T follicular helper cell (primary cell): Measurements from ENCODE around the gene MMP17.

Experiments used
- DNase-seq: peaks from one replicate; pipeline ENCODE4 v3.0.0-alpha.2; 2020; ENCODE audit warnings: low read depth

MMP17 gene

DNA sequence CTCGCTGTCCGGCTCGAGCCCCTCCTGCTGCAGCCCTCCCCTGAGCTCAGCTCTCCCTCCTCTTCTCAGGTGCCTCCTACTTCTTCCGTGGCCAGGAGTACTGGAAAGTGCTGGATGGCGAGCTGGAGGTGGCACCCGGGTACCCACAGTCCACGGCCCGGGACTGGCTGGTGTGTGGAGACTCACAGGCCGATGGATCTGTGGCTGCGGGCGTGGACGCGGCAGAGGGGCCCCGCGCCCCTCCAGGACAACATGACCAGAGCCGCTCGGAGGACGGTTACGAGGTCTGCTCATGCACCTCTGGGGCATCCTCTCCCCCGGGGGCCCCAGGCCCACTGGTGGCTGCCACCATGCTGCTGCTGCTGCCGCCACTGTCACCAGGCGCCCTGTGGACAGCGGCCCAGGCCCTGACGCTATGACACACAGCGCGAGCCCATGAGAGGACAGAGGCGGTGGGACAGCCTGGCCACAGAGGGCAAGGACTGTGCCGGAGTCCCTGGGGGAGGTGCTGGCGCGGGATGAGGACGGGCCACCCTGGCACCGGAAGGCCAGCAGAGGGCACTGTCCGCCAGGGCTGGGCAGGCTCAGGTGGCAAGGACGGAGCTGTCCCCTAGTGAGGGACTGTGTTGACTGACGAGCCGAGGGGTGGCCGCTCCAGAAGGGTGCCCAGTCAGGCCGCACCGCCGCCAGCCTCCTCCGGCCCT lies 22.8 kb downstream of the MMP17 start:
- DNase-seq, result no peak

DNA sequence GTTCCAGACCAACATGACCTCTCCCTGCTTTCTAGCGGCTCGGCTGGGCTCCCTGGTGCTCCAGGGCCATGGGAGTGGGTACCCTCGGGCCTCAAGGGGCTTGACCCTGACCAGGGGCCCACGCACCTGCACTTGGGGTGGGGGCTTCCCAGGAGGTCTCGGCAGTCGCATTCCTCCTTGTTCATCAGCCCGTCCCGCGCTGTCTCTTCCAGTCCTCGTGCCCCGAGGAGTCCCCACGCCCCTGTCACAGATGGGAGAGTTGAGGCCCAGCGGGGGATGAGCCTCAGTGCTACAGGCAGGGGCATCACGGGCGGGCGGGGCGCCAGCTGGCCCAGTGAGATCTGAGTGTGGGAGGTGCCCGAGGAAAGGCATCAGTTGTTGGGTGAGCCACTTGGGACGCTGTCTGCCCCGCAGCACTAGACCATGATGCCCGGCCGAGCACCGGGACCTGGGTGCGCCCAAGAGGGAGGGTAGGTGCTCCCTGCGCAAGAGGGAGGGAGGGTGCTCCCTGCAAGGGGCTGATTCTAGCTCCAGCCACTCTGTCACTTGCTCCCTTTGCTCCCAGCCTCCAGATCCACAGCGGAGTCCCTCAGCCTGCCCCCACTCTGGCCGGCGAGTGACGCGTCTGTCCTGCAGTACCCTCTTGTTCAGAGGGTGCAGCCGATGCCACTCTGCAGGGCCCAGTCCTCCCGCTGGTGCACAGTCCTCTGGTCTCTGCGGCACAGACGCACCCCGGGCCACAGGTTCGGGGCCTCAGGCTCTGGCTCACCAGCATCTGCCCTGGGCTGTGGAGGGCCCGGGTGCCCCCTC lies 23.8 kb downstream of the MMP17 start:
- DNase-seq, result no peak

DNA sequence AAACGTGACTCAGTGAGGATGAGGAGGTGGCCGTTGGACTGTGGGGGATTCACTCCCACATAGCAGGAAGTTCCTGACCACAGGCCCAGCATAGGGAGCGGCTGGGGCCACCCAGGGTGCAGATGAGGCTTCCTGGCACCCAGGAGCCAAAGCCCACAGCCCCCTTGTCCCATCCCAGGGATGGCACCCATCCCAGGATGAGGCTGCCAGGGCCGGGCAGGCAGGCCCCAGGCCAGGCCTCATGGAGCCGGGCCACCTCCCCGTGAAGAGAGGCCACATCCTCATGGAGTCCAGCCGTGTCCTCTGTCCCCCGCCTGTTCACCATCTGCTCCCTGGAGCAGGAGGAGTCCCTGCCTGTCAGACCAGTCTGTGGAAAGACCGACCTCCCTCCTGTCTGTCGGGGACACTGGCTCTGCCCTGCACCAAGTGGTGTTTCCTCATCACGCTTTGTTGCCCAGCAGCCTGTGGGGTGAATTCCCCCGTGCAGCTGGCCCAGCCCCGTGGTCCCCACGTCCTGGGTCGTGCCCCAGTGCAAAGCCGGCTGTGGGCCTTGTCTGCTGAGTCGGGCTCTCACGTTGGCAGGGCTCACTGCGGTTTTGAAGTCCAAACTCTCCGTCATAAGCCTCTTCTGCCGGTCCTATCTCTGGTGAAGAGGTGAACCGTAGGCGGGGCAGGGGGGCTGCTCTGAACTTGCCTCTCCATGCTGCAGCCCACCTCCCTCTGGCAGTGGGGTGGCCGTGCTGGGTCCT lies 24.5 kb downstream of the MMP17 start:
- DNase-seq, result no peak

DNA sequence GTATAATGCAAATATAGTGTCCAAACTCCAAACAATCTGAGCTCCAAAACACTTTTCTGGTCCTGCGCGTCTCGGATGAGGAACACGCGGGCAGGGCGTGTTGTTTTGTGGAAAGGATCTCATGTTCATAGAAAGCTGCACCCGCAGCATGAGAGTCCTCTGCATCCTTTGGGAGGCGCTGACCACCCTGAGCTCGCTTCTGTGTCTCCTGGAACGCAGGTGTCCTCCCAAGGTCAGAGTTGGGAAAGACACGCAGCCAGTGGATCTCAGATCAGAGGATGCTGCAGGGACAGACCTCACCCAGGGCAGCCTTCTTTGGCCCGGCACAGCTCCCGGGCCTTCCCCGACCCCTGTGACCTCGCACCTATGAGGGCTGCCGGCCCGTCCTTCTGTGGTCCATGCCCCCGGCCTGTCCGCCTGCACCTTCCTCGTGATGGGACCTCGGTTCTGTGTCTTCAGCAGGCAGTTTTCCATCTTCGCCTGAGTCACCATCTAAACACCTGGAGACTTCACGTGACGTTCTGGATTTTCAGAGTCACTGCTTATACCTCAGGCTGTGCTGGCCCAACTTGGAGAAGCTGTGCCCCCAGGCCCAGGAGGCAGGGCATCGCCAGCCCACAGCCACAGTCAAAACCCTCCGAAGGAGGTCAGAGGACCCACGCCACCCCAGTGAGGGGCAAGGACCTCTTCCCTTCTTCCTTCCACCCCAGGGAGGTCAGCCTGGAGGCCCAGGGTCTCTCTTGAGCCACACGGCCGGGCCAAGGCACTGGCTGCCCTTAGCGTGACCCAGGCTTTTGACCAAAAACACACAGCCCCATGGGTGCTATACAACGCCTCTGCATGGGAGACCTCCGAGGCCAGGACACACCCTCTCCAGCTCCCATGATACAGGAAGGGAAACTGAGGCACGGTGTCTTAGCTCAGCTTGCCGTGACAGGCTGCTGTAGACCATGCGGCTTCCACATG lies 25.9 kb downstream of the MMP17 start:
- DNase-seq, result no peak

DNA sequence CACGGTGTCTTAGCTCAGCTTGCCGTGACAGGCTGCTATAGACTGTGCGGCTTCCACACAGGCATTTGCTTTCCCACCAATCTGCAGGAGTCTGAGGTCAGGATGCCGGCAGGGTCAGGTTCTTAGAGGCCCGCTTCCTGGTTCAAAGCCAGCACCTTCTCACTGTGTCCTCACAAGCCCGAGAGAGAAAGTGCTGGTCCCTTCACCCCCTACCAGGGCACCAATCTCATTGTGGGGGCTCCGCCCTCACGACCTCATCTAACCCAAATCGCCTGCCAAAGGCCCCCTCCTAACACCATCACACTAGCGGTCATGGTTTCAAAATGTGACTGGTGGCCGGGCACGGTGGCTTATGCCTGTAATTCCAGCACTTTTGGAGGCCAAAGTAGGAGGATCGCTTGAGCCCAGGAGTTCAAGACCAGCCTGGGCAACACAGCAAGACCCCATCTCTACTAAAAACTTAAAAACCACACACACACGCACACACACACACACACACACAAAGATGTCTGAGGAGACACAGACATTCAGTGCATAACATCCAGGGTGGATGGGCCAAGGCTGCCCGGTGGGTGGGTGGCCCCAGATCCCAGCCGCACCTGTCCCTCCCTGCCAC lies 26.8 kb downstream of the MMP17 start:
- no peak for DNase-seq

DNA sequence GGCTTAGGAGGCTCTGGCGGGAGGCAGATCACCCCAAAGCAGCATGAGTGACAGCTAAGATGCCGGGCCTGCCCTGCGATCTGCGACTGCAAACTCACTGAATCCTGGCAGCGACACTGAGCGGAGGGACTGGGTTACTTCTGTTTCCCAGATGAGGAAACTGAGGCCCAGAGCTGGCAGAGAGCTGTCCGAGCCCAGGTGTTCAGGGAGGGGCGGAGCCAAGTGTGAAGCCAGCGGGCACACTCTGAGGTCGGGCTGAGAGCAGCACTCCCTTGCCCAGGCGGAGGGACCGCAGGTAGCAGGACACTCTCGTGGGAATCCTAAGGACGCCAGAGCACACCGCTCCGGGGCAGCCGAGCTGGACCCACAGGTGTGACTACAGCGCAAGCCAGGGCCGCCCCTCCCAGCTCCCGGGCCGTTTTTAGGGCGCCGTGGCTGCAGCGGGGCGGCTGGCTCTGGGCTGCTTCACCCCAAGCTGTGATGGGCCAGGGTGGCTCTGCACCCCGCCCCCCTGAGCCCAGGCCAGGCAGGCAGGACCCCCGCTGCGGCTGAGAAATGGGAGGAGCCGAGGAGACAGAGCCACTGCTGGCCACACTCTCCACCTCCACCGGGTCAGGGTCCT lies 27.4 kb downstream of the MMP17 start:
- no peak for DNase-seq

DNA sequence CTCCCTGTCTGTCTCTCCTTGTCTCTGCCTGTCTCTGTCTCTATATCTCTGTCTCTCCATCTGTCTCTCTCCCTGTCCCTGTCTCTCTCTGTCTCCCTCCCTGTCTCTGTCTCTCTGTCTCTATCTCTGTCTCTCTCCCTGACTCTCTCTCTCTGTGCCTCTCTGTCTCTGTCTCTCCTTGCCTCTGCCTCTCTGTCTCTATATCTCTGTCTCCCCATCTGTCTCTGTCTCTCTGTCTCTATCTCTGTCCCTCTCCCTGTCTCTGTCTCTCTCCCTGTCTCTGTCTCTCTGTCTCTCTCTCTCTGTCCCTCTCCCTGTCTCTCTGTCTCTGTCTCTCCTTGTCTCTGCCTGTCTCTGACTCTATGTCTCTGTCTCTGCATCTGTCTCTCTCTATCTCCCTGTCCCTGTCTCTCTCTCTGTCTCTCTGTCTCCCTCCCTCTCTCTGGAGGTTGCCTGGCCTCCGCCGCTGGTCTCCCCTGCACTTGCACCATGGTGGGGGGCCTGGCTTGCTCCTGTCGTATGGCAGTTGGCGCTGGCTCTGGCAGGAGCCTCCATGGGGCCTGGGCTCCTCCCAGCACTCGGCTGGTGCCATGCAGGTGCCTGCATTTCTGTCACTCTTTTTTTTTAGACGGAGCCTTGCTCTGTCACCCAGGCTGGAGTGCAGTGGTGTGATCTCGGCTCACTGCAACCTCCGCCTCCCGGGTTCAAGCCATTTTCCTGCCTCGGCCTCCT lies 28.3 kb downstream of the MMP17 start:
- no peak for DNase-seq

DNA sequence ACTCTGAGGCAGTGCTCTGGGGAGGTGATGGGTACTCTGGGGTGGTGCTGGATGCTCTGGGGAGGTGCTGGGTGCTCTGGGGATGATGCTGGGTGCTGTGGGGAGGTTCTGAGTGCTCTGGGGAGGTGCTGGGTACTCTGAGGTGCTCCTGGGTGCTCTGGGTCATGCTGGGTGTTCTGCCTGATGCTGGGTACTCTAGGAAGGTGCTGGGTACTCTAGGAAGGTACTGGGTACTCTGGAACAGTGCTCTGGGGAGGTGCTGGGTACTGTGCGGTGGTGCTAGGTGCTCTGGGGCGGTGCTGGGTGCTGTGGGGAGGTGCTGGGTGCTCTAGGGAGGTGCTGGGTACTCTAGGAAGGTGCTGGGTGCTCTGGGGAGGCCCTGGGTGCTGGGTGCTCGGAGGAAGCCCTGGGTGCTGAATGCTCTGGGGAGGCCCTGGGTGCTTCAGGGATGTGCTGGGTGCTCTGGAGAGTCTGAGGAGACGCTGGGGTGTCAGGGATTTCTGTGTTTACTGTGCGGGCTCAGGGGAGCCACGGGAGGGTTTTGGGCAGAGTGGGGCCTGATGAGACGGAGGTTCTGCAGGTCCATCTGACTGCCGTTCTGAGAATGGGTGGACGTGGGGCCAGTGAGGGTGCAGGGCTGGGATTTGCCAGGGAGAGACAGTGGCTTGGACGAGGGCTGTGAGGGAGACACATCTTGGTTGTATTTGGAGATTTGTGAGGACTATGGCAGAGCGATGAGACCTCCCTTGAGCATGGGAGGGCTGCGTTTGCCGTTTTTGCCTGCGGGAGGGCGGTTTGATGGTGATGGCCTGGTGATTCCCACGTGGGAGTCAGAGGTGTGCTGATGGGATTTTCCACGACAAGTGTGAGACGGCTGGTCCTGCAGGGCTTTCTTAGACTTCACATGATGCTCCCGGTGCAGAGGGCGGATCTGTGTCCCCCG lies 30.0 kb downstream of the MMP17 start:
- no peak for DNase-seq

DNA sequence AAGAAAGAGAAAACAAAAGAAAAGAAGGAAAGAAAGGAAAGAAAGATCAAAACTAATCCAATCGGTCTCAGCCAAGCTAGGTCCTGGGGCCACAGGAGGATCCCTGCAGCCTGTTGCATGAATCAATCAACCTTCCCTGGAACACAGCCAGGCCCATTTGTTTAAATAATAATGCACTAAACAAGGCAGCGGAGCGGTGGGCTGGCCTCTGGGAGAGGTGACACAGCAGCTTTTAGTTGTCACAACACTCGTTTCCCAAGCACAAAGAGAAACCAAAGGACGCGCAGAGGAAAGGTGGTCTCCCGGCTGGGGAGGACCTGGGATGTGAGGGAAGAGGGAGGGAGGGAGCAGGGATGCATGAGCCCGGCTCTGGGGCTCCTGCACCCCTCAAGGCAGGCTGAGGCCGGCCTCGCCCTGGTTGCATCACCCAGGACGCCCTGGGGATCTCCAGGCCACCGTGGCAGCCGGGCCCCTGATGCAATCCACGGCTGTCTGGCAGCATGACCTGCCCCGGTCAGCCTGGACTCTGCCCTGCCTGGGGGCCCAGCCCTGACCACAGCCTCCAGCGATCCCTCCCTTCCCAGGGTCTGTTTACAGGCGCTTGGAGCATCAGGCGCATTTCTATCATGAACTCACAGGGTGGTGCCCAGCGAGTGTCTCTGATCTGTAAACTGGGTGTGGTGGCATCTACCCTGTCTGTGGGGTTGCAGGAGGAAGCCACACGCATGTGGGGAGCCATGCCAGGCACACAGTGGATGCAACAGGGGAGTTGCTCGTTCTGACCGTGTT lies 32.5 kb downstream of the MMP17 start:
- no peak for DNase-seq

DNA sequence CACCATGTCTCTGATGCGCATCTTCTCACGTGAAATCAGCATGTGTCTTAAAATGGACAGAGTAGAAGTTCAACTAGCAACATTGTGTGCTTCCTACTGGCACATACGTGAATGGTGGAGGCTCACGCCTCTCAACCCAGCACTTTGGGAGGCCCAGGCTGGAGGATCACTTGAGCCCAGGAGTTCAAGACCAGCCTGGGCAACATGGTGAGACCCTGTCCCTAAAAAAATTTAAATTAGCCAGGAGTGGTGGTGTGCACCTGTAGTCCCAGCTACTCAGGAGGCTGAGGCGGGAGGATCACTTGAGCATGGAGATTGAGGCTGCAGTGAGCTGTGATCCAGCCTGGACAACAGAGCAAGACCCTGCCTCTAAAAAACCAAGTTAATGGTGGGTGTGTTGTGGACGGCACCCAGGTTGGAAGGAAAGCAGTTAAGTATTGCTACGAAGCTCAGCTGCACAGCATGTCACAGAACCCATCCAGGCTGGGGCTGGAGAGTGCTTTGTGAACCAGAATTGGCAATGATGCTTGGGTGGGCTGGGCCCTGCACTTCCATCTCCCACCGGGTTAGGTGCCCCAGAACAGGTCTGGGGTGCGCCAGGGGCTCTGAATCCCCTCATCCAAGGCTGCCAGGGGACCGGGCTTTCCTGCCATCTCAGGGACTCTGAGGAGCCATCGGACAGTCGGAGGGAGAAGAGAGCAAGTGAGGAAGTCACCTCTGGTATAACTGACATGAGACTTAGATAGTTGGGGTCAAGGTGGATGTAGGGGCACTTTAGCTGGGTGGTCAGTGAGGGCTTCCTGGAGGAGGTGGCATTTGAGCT lies 33.3 kb downstream of the MMP17 start:
- no peak for DNase-seq

DNA sequence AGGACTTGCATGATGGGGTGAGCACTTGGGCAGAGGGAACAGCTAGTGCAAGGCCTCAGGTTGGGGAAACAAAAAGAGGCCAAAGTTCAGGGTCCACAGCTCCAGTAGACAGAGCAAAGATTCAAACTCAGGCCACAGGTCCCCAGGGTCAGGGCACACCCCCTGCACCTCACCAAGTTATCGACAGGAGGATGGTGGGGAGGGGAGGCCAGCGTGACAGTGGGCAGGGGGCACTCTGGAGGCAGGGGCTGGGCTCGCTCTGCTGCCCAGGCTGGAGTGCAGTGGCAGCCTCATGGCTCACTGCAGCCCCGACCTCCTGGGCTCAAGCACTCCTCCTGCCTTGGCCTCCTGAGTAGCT lies 33.9 kb downstream of the MMP17 start:
- DNase-seq, result no peak

DNA sequence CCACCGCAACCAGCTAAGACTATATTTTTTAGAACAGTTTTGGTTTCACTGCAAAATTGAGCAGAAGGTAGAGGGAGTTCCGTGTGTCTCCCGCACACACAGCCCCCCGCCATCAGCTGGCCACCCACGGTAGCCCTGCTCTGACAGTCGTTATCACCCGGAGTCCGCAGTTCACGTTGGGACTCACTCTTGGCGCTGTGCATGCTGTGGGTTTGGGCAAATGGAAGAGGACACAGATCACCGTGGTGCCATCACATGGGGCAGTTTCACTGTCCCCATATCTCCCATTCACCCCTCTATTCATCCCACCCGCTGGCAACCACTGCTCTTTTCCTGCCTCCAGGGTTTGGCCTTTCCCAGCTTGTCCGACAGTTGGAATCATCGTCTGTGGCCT lies 34.4 kb downstream of the MMP17 start:
- no peak for DNase-seq

DNA sequence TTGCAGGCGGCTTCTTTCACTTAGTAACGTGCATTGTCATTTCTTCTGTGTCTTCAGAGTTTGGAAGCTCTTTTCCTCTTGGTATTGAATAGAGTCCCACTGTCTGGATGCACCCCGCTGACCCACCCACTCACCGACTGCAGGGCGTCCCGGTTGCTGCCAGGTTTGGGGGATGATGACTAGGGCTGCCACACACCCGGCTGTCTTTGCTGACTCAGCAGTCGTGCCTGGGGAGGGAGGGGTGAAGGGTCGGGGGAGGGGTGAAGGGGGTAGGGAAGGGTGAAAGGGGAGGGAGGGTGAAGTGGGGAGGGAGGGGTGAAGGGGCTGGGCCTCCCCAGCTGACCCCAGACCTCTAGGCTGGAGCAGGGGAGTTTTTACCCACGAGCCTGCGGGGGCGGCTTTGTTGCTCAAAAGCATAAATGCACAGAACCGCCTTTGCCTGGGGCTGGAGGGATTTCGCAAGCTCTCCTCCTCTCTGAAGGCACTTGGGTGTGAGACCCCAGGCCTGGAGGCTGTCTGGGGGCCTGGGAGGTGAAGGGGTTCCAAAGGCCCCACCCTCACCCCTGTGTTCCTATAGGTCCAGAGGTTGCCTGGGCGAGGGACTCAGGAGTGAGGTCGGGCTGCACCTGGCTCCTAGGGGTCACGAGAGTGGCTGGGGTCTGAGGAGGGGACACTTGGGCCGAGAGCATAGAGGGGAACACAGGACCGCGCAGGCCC lies 35.0 kb downstream of the MMP17 start:
- no peak for DNase-seq

DNA sequence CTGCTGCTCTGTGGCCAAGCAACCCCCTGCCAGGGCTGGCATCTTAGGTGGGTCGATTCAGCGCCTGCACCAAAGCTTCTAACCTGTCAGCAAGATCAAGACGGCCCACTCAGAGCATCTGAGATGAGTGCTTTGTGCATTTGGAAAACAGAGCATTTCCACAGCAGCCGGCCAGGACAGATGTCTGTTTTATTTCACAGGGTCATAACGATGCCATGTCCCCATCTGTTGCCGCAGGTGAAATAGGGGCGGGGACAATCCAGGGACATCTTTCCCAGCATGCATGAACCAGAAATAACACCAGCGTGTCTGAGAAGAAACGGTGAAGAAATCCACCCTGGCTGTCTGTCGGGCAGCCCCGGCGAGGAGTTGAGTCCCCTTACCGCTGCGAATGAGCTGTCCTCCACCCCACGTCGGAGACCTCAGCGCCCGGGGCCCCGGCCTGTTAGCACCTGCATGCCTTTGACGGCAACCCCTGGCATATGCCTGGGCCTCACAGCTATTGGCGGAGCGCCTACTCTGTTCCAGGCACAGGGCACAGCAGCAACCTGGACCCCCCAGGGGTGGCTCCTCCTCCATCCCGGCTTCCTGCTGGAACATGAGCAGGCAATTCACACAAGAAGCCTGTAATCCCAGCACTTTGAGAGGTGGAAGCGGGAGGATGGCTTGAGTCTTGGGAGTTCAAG lies 35.7 kb downstream of the MMP17 start:
- DNase-seq, result no peak

DNA sequence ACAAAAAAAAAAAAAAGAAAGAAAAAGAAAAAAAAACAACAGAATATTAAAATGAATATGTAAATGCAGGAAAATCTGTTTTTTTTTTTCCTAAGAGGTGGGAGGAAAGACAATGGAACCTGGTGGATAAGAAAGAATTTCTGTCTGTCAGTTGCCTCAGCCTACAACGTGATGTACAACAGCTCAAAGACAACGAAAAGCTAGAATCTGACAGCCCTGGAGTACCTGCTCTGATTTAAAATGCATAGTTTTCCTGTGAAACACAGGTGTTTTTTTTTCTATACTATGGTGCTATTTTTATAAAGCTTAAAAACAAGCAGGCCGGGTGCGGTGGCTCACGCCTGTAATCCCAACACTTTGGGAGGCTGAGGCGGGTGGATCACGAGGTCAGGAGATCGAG lies 36.3 kb downstream of the MMP17 start:
- no peak for DNase-seq
